Panc1 (cell line): Measurements from ENCODE around the gene ELF4.

Experiments
- CTCF ChIP-seq: fragments of 450-650 bp; IDR thresholded peaks from 2 replicates; pipeline ENCODE4 v1.5.1; 2017; ENCODE audit warnings: mild to moderate bottlenecking
- REST ChIP-seq, 2 experiments: IDR thresholded peaks; 2 replicates each; pipeline ENCODE4 v1.6.1; 2011 to 2012; ENCODE audit warnings: low read depth in 2 of 2, control low read depth in 1 of 2, low read length in 1 of 2, mild to moderate bottlenecking in 1 of 2, moderate library complexity in 1 of 2; ENCODE audit not compliant: insufficient read depth in 1 of 2
- TCF7L2 ChIP-seq: IDR thresholded peaks from 2 replicates; pipeline ENCODE4 v1.6.1; 2011; ENCODE audit warnings: mild to moderate bottlenecking, low read depth, low read length, inconsistent platforms

- TF ChIP-seq CTCF (no peak), REST (IDR thresholded peaks at IDR 0.05; ENCODE audit: insufficient read depth in 1 of 2, low read depth in 2 of 2, low read length in 1 of 2) (no peak), TCF7L2 (no peak)
Observed at GRCh38 chrX:130030826-130031225, 79.5 kb downstream of the ELF4 start.
